Measurements from ENCODE around the gene EBI3.

GRCh38 chr19:4227771-4228170, 1.6 kb upstream of the EBI3 start:
- TF ChIP-seq CTCF (IDR thresholded peaks at IDR 0.05) (no peak), POLR2A (IDR thresholded peaks at IDR 0.05) (no peak), EP300 (IDR thresholded peaks at IDR 0.05) (no peak), POLR2AphosphoS5 (IDR thresholded peaks at IDR 0.05) (no peak)

Measured in upper lobe of left lung (tissue), 4 donors.